Measurements from ENCODE around the gene KCNJ11. TPM values are rescaled to one million over a fixed set of nuclear protein-coding genes. Genes with fewer than 3 reads are reported as not detected.

The KCNJ11 gene
- total and polyA plus RNA-seq, 2 donors: 0.32 to 0.42 TPM

DNA sequence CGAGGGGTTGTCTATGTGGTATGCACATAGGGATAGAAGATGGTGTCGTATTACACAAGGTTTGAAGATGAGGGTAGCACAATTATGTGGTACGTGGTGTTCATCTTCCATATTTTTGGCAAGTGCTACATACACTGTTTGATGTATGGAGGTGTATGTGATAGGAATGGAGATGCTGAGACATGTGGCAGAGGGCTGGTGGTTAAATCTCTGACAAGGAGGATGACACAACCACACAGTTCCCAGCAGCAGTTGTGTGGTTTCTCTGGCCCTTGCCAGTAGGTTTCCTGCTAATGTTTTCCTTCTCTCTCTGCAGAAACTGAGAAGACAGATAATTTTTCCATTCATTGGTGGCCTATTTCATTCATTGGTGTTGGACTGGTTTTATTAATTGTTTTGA is 19.9 kb downstream of the KCNJ11 start:
- no peaks in the 10 kb centered on the region for H3K4me1 ChIP-seq (ENCODE audit: control insufficient read depth in 2 of 2, insufficient read depth in 2 of 2, low read length in 2 of 2)
- no peaks in the 10 kb centered on the region for H3K27me3 ChIP-seq (ENCODE audit: control insufficient read depth in 2 of 2, insufficient read depth in 1 of 2, low read length in 1 of 2)
- no peak overlapping the region for H3K4me3 ChIP-seq (ENCODE audit: low read length in 2 of 2)
- 97% methylated on average over 3 of the region's 3 CpGs for WGBS
- DNase-seq (ENCODE audit: low read depth in 6 of 9, low spot score in 9 of 9): no peak
- H3K27ac ChIP-seq (ENCODE audit: low read depth in 1 of 2, low read length in 1 of 2): no peak overlapping the region
- peaks cover 25 to 45% of the 10 kb centered on the region in 2 donors for H3K36me3 ChIP-seq (ENCODE audit: control insufficient read depth in 2 of 2, insufficient read depth in 2 of 2, low read length in 1 of 2)
- peaks cover 17 to 28% of the 10 kb centered on the region in 2 donors for H3K9me3 ChIP-seq (ENCODE audit: control insufficient read depth in 2 of 2, insufficient read depth in 1 of 2, low read length in 1 of 2)

DNA sequence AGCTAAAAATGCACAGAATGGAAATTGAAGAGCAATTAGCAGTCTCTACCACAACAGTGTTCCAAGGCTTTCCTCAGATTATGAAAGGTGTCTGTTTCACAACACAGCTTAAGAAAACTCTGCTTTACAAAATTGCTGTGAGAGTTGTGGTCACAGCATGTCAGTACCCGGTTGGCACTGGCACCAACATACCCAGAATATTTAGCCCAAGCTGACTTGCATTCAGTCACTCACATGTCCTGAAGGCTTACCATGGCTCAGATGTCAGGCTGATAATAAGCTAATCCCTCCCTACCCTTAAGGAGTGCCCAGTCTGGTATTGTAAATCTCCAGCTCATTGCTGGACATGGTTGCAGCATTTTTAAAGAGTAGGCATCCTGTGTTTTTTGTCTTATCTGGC is 22.0 kb downstream of the KCNJ11 start:
- Histone ChIP-seq H3K4me1 (ENCODE audit: control insufficient read depth in 2 of 2, insufficient read depth in 2 of 2, low read length in 2 of 2) (no peaks in the 10 kb centered on the region), H3K4me3 (ENCODE audit: low read length in 2 of 2) (no peak overlapping the region), H3K36me3 (ENCODE audit: control insufficient read depth in 2 of 2, insufficient read depth in 2 of 2, low read length in 1 of 2) (peaks cover 21 to 27% of the 10 kb centered on the region in 2 donors), H3K27ac (ENCODE audit: low read depth in 1 of 2, low read length in 1 of 2) (no peak overlapping the region), H3K27me3 (ENCODE audit: control insufficient read depth in 2 of 2, insufficient read depth in 1 of 2, low read length in 1 of 2) (no peaks in the 10 kb centered on the region), H3K9me3 (ENCODE audit: control insufficient read depth in 2 of 2, insufficient read depth in 1 of 2, low read length in 1 of 2) (peaks cover 8 to 14% of the 10 kb centered on the region in 2 donors)
- DNase-seq (ENCODE audit: low read depth in 6 of 9, low spot score in 9 of 9): no peak
- WGBS: 92% methylated on average over 1 of the region's 1 CpG

DNA sequence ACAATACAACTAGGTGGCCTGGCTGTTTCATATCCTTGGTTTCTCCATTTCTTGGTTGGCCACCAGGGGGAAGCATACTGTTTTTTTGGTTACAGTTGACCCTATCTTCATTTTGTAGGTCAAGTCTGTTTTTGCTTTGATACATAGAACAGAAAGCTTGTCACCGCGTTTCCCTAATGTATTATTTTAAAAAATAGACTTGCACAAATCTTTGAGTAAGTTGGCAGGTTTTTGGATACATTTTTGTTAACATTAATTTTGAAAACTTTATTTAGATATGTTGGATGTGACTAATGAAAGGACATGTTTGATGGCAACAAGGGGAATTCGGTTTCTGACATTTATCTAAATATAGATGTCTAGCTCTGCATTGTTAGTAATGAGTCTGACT is 33.9 kb downstream of the KCNJ11 start:
- Histone ChIP-seq H3K4me1 (ENCODE audit: control insufficient read depth in 2 of 2, insufficient read depth in 2 of 2, low read length in 2 of 2) (peaks cover 7 to 31% of the 10 kb centered on the region in 2 donors), H3K27me3 (ENCODE audit: control insufficient read depth in 2 of 2, insufficient read depth in 1 of 2, low read length in 1 of 2) (peaks cover 0 to 34% of the 10 kb centered on the region in 2 donors), H3K4me3 (ENCODE audit: low read length in 2 of 2) (no peak overlapping the region), H3K27ac (ENCODE audit: low read depth in 1 of 2, low read length in 1 of 2) (no peak overlapping the region), H3K9me3 (ENCODE audit: control insufficient read depth in 2 of 2, insufficient read depth in 1 of 2, low read length in 1 of 2) (no peaks in the 10 kb centered on the region), H3K36me3 (ENCODE audit: control insufficient read depth in 2 of 2, insufficient read depth in 2 of 2, low read length in 1 of 2) (peaks cover 0 to 4% of the 10 kb centered on the region in 2 donors)
- DNase-seq (ENCODE audit: low read depth in 6 of 9, low spot score in 9 of 9): peak in 6 of 9 donors; percentile 23 to 81 (median 64)
- WGBS: 75% methylated on average over 3 of the region's 3 CpGs

DNA sequence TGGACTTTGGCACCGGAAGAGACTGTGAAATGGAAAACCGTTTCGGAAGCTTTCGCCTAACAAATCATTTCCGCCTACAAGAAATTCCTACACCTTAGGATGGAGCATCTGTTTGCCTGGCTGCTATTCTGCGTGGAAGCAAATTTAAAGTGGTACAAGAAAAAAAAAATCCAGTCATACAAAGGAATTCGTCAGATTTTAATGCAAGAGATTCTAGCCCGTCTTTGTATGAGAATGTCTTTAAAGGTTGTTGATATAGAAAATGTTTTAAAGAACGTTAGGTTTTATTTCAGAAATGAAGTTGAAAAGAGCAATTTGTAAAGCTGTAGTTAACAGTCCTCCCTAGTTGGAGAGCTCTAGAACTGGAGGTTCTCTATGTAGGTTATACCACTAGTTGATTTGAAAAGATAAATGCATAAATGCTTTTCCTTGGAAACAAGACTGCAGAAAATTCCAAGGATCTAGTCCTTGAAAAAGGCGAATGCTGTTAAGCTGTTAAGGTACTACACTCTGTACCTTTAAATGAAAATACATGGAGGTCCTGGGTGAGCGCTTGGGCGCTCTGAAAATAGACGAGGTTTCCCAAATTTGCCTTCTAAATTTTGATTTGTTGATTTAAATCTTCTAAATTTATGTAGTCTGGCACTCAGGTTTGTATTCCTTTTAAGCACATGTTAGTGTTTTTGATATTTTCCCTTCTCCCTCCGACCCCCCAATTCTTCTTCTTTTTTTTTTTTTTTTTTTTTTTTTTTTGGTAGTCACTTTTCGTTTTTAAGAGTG is 34.4 kb downstream of the KCNJ11 start:
- no peak overlapping the region for H3K27ac ChIP-seq (ENCODE audit: low read depth in 1 of 2, low read length in 1 of 2)
- peaks cover 0 to 34% of the 10 kb centered on the region in 2 donors for H3K27me3 ChIP-seq (ENCODE audit: control insufficient read depth in 2 of 2, insufficient read depth in 1 of 2, low read length in 1 of 2)
- 10% methylated on average over 15 of the region's 15 CpGs for WGBS
- peaks cover 4% of the 10 kb centered on the region in 2 donors for H3K36me3 ChIP-seq (ENCODE audit: control insufficient read depth in 2 of 2, insufficient read depth in 2 of 2, low read length in 1 of 2)
- DNase-seq (ENCODE audit: low read depth in 6 of 9, low spot score in 9 of 9): peak in 3 of 9 donors; percentile 7 to 23 (median 14)
- peaks cover 7 to 31% of the 10 kb centered on the region in 2 donors for H3K4me1 ChIP-seq (ENCODE audit: control insufficient read depth in 2 of 2, insufficient read depth in 2 of 2, low read length in 2 of 2)
- no peaks in the 10 kb centered on the region for H3K9me3 ChIP-seq (ENCODE audit: control insufficient read depth in 2 of 2, insufficient read depth in 1 of 2, low read length in 1 of 2)
- H3K4me3 ChIP-seq (ENCODE audit: low read length in 2 of 2): peak overlapping the region; percentile 49 to 56

DNA sequence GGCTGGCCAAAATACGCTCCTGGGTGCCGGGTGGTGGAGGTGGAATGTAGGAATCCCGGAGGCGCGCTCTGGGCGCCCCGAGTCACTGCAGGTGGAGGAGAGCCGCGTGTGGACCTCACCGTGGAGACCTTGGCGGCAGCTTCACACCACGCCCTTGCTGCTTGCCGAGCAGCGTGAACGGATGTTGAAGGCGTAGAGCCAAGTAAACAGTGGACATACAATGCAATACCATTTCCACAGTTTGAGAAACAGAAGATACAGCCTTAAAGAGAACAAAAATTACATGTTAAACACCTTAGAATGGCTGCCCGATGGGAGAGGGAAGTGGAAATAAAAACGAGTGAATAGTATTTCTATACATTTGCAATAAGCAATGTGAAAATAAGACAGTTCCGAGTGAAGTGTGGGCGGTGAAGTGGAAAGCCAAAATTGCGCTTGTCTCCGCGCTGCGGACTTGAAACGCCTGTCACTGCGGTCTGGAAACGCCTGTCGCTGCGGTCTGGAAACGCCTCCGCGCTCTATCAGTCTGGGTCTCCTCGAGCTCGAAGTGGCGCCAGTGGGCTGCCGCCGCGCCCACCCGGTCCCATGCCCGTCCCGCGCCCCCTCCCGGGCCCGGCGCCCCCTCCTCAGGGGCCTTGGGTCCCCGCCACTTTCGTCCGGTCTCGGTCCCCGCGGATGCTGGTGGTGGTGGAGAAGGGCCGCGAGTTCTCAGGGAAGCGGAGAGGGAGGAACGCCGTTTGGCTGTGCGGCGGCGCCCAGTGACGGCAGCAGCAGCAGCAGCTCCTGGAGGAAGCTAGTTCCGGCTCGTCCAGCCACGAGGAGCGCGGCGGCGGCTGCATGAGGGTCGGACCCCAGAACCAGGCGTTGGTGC is 35.3 kb downstream of the KCNJ11 start:
- DNase-seq (ENCODE audit: low read depth in 6 of 9, low spot score in 9 of 9): peak in 6 of 9 donors; percentile 22 to 62 (median 32)
- Histone ChIP-seq H3K4me1 (ENCODE audit: control insufficient read depth in 2 of 2, insufficient read depth in 2 of 2, low read length in 2 of 2) (peaks cover 7 to 31% of the 10 kb centered on the region in 2 donors), H3K36me3 (ENCODE audit: control insufficient read depth in 2 of 2, insufficient read depth in 2 of 2, low read length in 1 of 2) (peaks cover 4 to 5% of the 10 kb centered on the region in 2 donors), H3K27me3 (ENCODE audit: control insufficient read depth in 2 of 2, insufficient read depth in 1 of 2, low read length in 1 of 2) (peaks cover 0 to 34% of the 10 kb centered on the region in 2 donors), H3K27ac (ENCODE audit: low read depth in 1 of 2, low read length in 1 of 2) (peak overlapping the region in 1 of 2 donors; percentile 50), H3K9me3 (ENCODE audit: control insufficient read depth in 2 of 2, insufficient read depth in 1 of 2, low read length in 1 of 2) (no peaks in the 10 kb centered on the region), H3K4me3 (ENCODE audit: low read length in 2 of 2) (peak overlapping the region; percentile 49 to 56)
- under 1% methylated on average over 69 of the region's 69 CpGs for WGBS

DNA sequence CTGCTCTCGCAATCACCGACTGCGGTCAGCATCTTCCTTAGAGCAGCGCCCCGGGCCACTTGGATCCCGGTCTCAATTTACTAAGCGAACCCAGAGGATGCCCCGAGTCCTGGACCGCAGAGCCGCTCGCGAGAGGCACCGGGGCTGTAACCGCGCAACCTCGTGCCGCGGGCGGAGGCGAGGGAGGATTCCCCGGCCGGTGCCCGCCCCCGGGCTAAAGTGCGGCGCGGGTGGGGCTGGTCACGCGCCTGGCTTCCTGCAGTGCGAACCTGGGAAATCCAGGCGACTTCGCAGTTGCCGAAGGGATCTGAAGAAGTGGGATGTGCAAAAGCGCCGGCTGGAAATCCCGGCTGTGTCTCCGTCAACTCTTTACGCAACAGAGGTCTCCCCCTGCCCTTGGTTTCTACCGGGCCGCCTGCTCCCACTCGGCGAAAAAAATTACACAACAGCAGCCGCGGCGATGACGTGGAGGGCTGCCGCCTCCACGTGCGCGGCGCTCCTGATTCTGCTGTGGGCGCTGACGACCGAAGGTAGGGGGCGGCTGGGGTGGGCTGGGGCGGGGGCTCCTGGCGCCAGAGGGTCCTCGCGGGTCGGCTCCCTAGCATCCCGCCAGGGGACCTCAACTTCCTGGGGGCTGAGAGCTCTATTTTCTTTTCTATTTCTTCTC is 36.8 kb downstream of the KCNJ11 start, which contains the start of gene NCR3LG1:
NCR3LG1 (plus strand) TSS at position 291 of the 667 bp plus-strand sequence; CDS start at position 461, 170 bp downstream.
- Histone ChIP-seq H3K4me1 (ENCODE audit: control insufficient read depth in 2 of 2, insufficient read depth in 2 of 2, low read length in 2 of 2) (peaks cover 7 to 31% of the 10 kb centered on the region in 2 donors), H3K27me3 (ENCODE audit: control insufficient read depth in 2 of 2, insufficient read depth in 1 of 2, low read length in 1 of 2) (peaks cover 0 to 34% of the 10 kb centered on the region in 2 donors), H3K36me3 (ENCODE audit: control insufficient read depth in 2 of 2, insufficient read depth in 2 of 2, low read length in 1 of 2) (peaks cover 1 to 5% of the 10 kb centered on the region in 2 donors), H3K27ac (ENCODE audit: low read depth in 1 of 2, low read length in 1 of 2) (peak within 1 kb of the TSS in 1 of 2 donors; percentile 15), H3K4me3 (ENCODE audit: low read length in 2 of 2) (peak within 1 kb of the TSS; percentile 49 to 56), H3K9me3 (ENCODE audit: control insufficient read depth in 2 of 2, insufficient read depth in 1 of 2, low read length in 1 of 2) (no peaks in the 10 kb centered on the region)
- whole genome bisulfite sequencing: under 1% methylated on average over 61 of the region's 61 CpGs
- peak in 6 of 9 donors; percentile 17 to 73 (median 40) for DNase-seq (ENCODE audit: low read depth in 6 of 9, low spot score in 9 of 9)

DNA sequence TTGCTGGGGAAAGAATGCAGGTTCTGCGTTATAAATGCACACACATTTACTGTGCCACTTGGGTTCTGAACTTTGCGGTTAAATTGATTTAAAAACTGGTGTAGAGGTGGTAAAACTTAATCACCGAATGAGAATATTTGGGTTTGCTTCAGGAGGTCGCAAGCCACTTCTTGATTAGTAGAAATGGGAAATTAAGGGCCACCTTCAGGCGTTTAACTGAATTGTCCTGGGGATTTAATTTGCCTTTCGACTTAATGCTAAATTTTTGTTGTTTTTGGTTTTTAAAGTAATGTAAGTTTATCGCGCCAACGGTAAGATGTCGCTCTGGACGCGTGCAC is 37.3 kb downstream of the KCNJ11 start:
- no peak for DNase-seq (ENCODE audit: low read depth in 6 of 9, low spot score in 9 of 9)
- no peak overlapping the region for H3K27ac ChIP-seq (ENCODE audit: low read depth in 1 of 2, low read length in 1 of 2)
- no peaks in the 10 kb centered on the region for H3K9me3 ChIP-seq (ENCODE audit: control insufficient read depth in 2 of 2, insufficient read depth in 1 of 2, low read length in 1 of 2)
- peaks cover 7 to 31% of the 10 kb centered on the region in 2 donors for H3K4me1 ChIP-seq (ENCODE audit: control insufficient read depth in 2 of 2, insufficient read depth in 2 of 2, low read length in 2 of 2)
- 23% methylated on average over 12 of the region's 12 CpGs for WGBS
- peak overlapping the region; percentile 49 to 56 for H3K4me3 ChIP-seq (ENCODE audit: low read length in 2 of 2)
- peaks cover 0 to 34% of the 10 kb centered on the region in 2 donors for H3K27me3 ChIP-seq (ENCODE audit: control insufficient read depth in 2 of 2, insufficient read depth in 1 of 2, low read length in 1 of 2)
- H3K36me3 ChIP-seq (ENCODE audit: control insufficient read depth in 2 of 2, insufficient read depth in 2 of 2, low read length in 1 of 2): peaks cover 0 to 7% of the 10 kb centered on the region in 2 donors

DNA sequence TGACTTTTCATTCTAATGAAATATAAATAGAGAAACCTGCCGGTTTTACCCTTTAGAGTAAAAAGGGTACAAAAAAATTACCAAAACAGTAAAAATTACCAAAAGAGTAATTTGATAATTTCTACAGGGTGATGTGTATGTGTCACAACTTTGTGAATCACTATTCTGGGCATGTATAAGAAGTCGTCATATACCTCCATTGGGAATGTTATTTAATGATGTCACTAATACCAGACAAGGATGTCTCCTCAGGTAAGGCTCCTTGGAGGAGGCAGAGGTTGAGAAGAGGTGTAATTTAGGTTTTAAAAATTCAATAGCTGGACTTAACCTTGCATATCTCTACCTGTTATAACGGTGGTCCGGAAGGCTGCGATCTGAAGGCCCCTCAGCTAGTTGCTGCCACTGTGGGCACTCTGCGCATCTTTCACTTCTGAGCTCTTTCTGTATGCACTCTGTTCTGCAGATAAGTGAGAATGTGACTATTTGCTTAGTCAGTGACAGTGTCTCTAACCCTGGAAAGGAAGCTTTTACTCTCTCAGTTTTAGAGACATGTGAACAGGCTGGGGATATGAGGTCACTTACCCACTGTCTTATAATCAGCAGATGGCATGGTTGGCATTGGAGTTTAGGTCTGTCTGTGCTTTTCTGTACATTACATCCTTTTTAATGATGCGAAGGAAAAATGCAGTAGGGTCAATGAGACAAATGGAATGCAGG is 37.8 kb downstream of the KCNJ11 start:
- Histone ChIP-seq H3K27me3 (ENCODE audit: control insufficient read depth in 2 of 2, insufficient read depth in 1 of 2, low read length in 1 of 2) (peaks cover 0 to 34% of the 10 kb centered on the region in 2 donors), H3K4me3 (ENCODE audit: low read length in 2 of 2) (no peak overlapping the region), H3K27ac (ENCODE audit: low read depth in 1 of 2, low read length in 1 of 2) (no peak overlapping the region), H3K9me3 (ENCODE audit: control insufficient read depth in 2 of 2, insufficient read depth in 1 of 2, low read length in 1 of 2) (no peaks in the 10 kb centered on the region), H3K4me1 (ENCODE audit: control insufficient read depth in 2 of 2, insufficient read depth in 2 of 2, low read length in 2 of 2) (peaks cover 7 to 31% of the 10 kb centered on the region in 2 donors), H3K36me3 (ENCODE audit: control insufficient read depth in 2 of 2, insufficient read depth in 2 of 2, low read length in 1 of 2) (peaks cover 0 to 10% of the 10 kb centered on the region in 2 donors)
- no peak for DNase-seq (ENCODE audit: low read depth in 6 of 9, low spot score in 9 of 9)
- WGBS: 97% methylated on average over 7 of the region's 7 CpGs

Data from thymus (tissue), 11 donors.